SK-N-MC (cell line): ENCODE measurements around the gene MASTL.

ENCODE experiments used
- DNase-seq: peaks from one replicate; pipeline ENCODE4 v3.0.0-alpha.2; 2011; ENCODE audit warnings: low read depth, low spot score
- H3K27ac ChIP-seq: fragments of 200-600 bp; sonication (generic); 2 replicates; pipeline ENCODE4 v1.5.1; 2016; ENCODE audit warnings: mixed run types
- H3K36me3 ChIP-seq: fragments of 200-600 bp; sonication (generic); 2 replicates; pipeline ENCODE4 v1.6.1; 2017; ENCODE audit warnings: antibody characterized with exemption, low read length, mixed read lengths; ENCODE audit not compliant: insufficient read depth
- H3K4me3 ChIP-seq: fragments of 200-600 bp; sonication (generic); 2 replicates; pipeline ENCODE4 v1.5.1; 2016
- H3K9ac ChIP-seq: fragments of 200-600 bp; sonication (generic); 2 replicates; pipeline ENCODE4 v1.8.0; 2017; ENCODE audit warnings: mixed run types, mixed read lengths; ENCODE audit not compliant: insufficient read length
- H3K9me3 ChIP-seq: fragments of 200-600 bp; sonication (generic); 2 replicates; pipeline ENCODE4 v1.6.1; 2017; ENCODE audit warnings: low read depth, mild to moderate bottlenecking, antibody characterized with exemption, low read length, moderate library complexity, mixed read lengths
- EZH2 ChIP-seq: fragments of 200-600 bp; sonication (generic); IDR thresholded peaks from one replicate; pipeline ENCODE4 v1.6.1; 2017; ENCODE audit warnings: antibody characterized with exemption
- FOXP2 ChIP-seq: optimal IDR thresholded peaks from 2 replicates; pipeline ENCODE3; 2011; ENCODE audit warnings: mild to moderate bottlenecking, moderate library complexity; ENCODE audit not compliant: insufficient read depth; ENCODE audit errors: extremely low read length, control extremely low read depth
- POLR2AphosphoS5 ChIP-seq: IDR thresholded peaks from 2 replicates; pipeline ENCODE4 v1.6.1; 2012; ENCODE audit warnings: mild to moderate bottlenecking, low read depth, low read length, borderline replicate concordance

MASTL gene

GRCh38 chr10:27155066-27155754 is at the start of gene MASTL:
Gene MASTL (plus strand): TSS chr10:27155352. CDS start chr10:27155427, 75 bp downstream.
- peak; percentile 14 for DNase-seq
- H3K27ac ChIP-seq, result peak within 1 kb of the TSS; percentile 96
- peaks cover 16% of the 10 kb centered on the region; the same call in 1 of the 2 replicates for H3K36me3 ChIP-seq
- H3K9ac ChIP-seq, result peak within 1 kb of the TSS; percentile 96
- H3K9me3 ChIP-seq, result no peaks in the 10 kb centered on the region
- H3K4me3 ChIP-seq, result peak within 1 kb of the TSS; percentile 88
- TF ChIP-seq FOXP2 (no peak), POLR2AphosphoS5 (peak; percentile 74; the same call in 1 of the 2 replicates)

- H3K9ac ChIP-seq, result no peak overlapping the region
- peaks cover 35% of the 10 kb centered on the region for H3K36me3 ChIP-seq
- no peak for DNase-seq
- no peak overlapping the region for H3K4me3 ChIP-seq
- no peak overlapping the region for H3K27ac ChIP-seq
- no peak for TF ChIP-seq FOXP2
- H3K9me3 ChIP-seq, result no peaks in the 10 kb centered on the region
Measured at GRCh38 chr10:27108165-27108564, 47.0 kb upstream of the MASTL start.

GRCh38 chr10:27134371-27134770 is 20.8 kb upstream of the MASTL start:
- H3K9ac ChIP-seq, result no peak overlapping the region
- TF ChIP-seq FOXP2 (no peak), EZH2 (no peak), POLR2AphosphoS5 (no peak)
- no peak for DNase-seq
- no peak overlapping the region for H3K4me3 ChIP-seq
- H3K27ac ChIP-seq, result no peak overlapping the region
- H3K9me3 ChIP-seq, result no peaks in the 10 kb centered on the region
- H3K36me3 ChIP-seq, result peaks cover 50% of the 10 kb centered on the region

- Histone ChIP-seq H3K9me3 (no peaks in the 10 kb centered on the region), H3K9ac (no peak overlapping the region), H3K27ac (no peak overlapping the region), H3K36me3 (peaks cover 32% of the 10 kb centered on the region), H3K4me3 (no peak overlapping the region)
- no peak for TF ChIP-seq FOXP2
- TF ChIP-seq EZH2, result no peak
- TF ChIP-seq POLR2AphosphoS5, result no peak
- DNase-seq, result no peak
Measured at GRCh38 chr10:27138277-27138676, 16.9 kb upstream of the MASTL start.

GRCh38 chr10:27143686-27144085 is 11.5 kb upstream of the MASTL start:
- Histone ChIP-seq H3K27ac (no peak overlapping the region), H3K4me3 (no peak overlapping the region), H3K36me3 (peaks cover 46% of the 10 kb centered on the region), H3K9ac (no peak overlapping the region), H3K9me3 (no peaks in the 10 kb centered on the region)
- DNase-seq, result no peak
- TF ChIP-seq EZH2 (no peak), POLR2AphosphoS5 (no peak), FOXP2 (no peak)

GRCh38 chr10:27145937-27146336 is 9.2 kb upstream of the MASTL start:
- Histone ChIP-seq H3K27ac (no peak overlapping the region), H3K9ac (no peak overlapping the region), H3K9me3 (no peaks in the 10 kb centered on the region), H3K4me3 (no peak overlapping the region), H3K36me3 (peaks cover 48% of the 10 kb centered on the region)
- TF ChIP-seq POLR2AphosphoS5 (no peak), FOXP2 (no peak), EZH2 (no peak)
- no peak for DNase-seq

- H3K27ac ChIP-seq, result no peak overlapping the region
- no peaks in the 10 kb centered on the region for H3K9me3 ChIP-seq
- no peak for DNase-seq
- H3K36me3 ChIP-seq, result peaks cover 42% of the 10 kb centered on the region
- no peak overlapping the region for H3K9ac ChIP-seq
- no peak overlapping the region for H3K4me3 ChIP-seq
- TF ChIP-seq POLR2AphosphoS5 (no peak), FOXP2 (no peak), EZH2 (no peak)
Measured at GRCh38 chr10:27147701-27148100, 7.5 kb upstream of the MASTL start.

GRCh38 chr10:27150261-27150660 is 4.9 kb upstream of the MASTL start:
- Histone ChIP-seq H3K27ac (no peak overlapping the region), H3K9me3 (no peaks in the 10 kb centered on the region), H3K36me3 (peaks cover 27% of the 10 kb centered on the region), H3K4me3 (no peak overlapping the region), H3K9ac (no peak overlapping the region)
- TF ChIP-seq FOXP2 (no peak), POLR2AphosphoS5 (no peak), EZH2 (no peak)
- no peak for DNase-seq

- no peak overlapping the region for H3K27ac ChIP-seq
Measured at GRCh38 chr10:27152687-27153086, 2.5 kb upstream of the MASTL start.

More at GRCh38 chr10:27152687-27153086, 2.5 kb upstream of the MASTL start:
- H3K9ac ChIP-seq, result peak overlapping the region; percentile 96
- H3K9me3 ChIP-seq, result no peaks in the 10 kb centered on the region
- TF ChIP-seq POLR2AphosphoS5 (no peak), EZH2 (no peak), FOXP2 (no peak)
- DNase-seq, result no peak
- peaks cover 8% of the 10 kb centered on the region; the same call in 1 of the 2 replicates for H3K36me3 ChIP-seq
- peak overlapping the region; percentile 88 for H3K4me3 ChIP-seq
